CD4-positive, alpha-beta T cell treated with Interleukin-21 for 1 hour (primary cell): ENCODE results near the gene PPP1R1C.

Experiments
- DNase-seq: peaks from one replicate; pipeline ENCODE4 v3.0.0-alpha.2; 2020

The PPP1R1C gene

DNA sequence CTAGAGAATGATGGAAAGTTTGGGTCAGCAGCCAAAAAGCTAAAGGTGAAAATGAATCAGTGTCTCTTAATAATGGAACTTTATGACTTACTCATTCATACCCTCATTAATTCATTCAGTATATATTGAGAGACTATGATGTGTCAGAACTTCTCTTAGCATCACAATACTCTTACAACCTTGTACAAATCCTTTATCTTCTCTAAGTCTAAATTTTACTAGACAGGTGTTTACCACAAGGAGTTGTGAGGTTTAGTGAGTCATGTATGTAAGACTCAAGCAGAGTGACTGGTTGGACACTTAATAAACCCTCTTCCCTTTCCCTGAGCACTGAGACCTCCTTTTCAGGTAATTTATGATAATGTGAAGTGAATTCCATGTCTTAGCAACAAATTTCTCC lies 129.6 kb downstream of the PPP1R1C start:
- no peak for DNase-seq

DNA sequence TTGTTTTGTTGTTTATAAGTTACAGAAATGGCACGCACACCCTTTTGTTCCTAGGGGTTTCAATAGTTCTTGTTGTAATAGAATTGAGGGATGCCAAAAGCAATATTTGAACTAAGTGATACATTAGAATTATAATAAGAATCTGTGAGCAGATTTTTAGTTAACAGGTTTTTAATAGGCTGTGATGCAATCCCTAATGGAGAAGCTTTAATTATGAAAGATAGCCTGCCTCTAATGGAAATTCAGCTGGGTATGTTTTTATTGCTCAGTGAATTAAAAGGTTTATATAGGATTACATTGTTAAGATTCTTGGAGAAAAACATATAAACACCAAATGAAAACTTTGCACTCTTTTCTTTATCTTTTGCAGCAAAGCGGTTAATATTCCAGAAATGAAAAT lies 131.1 kb downstream of the PPP1R1C start:
- DNase-seq, result no peak

- DNase-seq, result no peak
Measured at GRCh38 chr2:182117196-182117595, 131.5 kb downstream of the PPP1R1C start.

- no peak for DNase-seq
Measured at GRCh38 chr2:182128821-182129707, 143.4 kb downstream of the PPP1R1C start.

GRCh38 chr2:182132605-182133004 lies 147.0 kb downstream of the PPP1R1C start:
- no peak for DNase-seq

DNA sequence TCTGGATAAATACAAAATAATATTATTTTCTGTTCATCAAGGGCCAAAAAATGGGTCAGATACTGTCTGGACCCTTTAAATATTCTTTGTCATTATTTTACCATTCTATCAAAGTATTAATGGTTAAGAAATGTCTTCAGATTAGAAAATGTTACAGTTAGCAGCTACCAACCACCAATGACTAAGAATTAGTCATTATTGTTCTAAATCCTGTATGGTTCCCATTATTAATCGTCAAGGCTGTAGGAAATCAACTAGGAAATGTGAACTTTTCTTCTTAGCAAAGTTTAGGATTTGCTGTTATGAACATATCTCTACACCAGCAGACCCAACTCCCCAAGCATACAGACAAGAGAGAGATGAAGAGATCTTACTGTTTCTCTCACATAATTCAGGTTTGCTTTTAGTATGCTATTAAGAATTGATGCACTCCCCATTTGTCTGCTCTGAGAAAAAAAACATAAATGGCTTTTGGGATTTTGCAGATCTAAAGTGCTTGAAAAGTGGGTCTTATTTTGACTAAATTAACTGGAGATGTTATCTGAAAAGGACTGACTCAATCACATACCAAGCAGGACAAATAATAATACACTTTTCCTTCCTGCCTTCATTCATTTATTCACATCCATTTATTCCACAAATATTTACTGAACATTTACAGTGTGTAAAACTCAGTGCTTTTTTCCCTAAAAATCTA lies 147.7 kb downstream of the PPP1R1C start:
- DNase-seq, result no peak

DNA sequence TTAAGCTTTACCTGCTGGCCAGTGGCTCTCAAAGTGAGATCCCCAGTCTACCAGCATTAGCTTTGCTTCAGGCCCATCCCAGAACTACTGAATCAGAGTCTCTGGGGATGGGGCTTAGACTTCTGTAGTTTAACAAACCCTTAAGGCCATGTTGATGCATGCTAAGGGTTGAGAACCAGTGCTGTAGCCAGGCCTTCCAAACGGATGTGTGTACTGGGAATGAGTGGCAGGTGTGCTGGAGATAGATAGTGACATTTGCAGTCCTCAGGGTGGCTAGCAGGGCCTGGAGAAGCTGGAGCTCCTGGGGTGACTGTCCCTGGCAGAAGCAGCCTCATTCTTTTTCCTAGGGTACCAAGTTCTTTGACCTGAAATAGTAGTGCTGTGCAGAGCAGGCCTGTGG lies 148.5 kb downstream of the PPP1R1C start:
- DNase-seq, result no peak

DNA sequence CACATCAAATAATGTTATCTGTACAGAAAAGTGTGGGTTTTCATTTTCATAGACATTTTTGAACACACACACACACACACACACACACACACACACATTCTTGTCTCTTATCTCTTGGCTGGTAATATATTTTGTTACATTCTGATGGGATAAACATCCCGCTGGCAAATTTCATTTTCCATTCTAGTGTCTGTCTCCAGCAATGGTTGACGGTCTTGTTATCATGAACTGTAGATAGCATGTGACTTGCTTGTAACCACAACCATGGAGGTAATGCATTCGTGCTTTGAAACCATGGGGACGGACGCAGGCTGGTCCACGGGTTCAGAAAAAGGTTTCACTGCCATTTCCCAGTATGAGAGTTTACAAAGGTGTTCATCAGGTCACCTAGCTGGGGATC lies 156.4 kb downstream of the PPP1R1C start:
- no peak for DNase-seq

DNA sequence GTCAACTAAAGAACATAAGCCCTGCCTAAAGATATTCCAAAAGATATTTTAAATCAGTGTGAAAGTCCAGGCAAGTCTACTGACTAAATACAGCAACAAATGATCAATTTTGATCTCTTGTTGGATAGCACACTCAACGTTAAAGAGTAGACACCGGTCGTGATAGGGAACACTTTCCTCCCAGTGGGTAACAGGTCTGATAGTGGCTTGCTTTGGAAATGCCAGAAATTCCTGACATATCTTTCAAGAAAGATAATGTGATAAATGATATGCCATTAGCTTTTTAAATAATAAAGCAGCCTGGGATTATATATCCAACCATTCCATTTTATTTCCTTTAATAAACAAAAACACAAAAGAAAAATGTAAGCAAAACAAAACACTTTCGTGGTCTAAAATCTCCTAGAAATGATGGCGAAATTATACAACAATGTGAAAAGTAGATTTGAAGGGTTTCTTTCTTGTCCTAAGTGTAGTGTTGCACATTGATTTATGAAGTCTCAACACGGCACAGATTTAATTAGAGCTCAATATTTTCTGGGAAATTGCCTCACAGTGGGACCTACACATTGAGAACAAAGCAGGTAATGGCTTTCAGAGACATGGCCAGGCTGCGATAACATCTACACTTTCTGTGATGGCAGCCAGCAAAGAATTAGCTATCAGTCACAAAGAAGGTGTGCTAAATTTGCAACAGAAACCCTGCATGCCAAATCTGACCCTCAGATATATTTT lies 158.6 kb downstream of the PPP1R1C start:
- DNase-seq, result no peak

- no peak for DNase-seq
Measured at GRCh38 chr2:182144776-182145165, 159.1 kb downstream of the PPP1R1C start.

- no peak for DNase-seq
Measured at GRCh38 chr2:182148344-182148743, 162.7 kb downstream of the PPP1R1C start.

GRCh38 chr2:182163878-182164277 lies 178.2 kb downstream of the PPP1R1C start:
- no peak for DNase-seq

DNA sequence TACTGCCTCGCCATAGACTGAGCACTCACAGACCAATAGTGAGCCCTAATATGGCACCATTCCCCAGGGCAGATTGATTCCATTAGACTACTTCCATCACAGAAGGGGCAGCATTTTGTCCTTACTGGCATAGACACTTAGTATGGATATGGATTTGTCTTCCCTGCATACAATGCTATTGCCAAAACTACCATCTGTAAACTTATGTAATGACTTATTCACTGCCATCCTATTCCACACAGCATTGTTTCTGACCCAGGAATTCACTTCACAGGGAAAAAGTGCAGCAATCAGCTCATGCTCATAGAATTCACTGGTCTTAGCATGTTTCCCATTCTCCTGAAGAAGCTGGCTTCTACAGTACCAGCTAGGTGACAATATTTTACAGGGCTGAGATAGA lies 179.0 kb downstream of the PPP1R1C start:
- DNase-seq, result no peak

GRCh38 chr2:182165202-182165601 lies 179.5 kb downstream of the PPP1R1C start:
- DNase-seq, result no peak

DNA sequence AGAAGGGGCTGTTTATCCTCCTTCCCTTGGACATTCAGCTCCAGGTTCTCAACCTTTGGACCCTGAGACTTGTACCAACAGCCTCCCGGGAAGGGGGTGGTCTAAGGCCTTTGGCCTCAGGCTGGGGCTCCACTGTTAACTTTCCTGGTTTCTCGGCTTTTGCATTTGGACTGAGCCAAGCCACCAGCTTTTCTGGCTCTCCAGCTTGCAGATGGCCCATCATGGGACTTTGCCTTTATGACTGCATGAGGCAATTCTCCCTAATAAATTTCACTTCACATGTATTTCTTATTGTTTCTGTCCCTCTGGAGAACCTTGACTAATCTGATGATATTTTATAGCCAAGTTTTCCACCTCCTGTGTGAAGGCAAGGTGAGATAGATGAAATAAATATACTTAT lies 180.8 kb downstream of the PPP1R1C start:
- no peak for DNase-seq

DNA sequence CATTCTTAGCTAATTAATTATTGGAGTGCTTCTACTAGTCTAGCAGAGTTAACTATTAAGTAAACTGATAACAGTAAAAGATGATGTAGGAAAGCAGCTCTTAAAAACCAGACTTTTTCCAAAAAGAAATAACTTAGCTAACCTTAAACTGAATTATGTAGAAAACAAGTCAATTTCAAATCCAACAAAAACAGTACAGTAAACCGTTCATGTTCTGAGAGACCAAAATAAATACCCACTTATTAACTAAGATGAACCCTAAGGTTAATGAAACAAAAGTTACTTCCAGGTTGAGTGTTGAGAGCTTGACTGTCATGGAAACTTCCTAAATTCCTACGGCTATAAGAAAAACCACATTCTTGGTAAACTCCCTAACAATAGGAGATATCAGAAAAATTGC lies 181.2 kb downstream of the PPP1R1C start:
- no peak for DNase-seq
